ENCODE data around the gene SORBS1.
A peak's percentile ranks its signal among the peaks of the same experiment; 100 is the strongest.

Gene SORBS1

GRCh38 chr10:95566136-95566535 is 5.0 kb upstream of the SORBS1 start:
- H2AFZ ChIP-seq (ENCODE audit: low read depth): no peak overlapping the region
- TF ChIP-seq CTCF (conservative IDR thresholded peaks at IDR 0.05; ENCODE audit: low read depth, low read length): no peak
- no peaks in the 10 kb centered on the region for H3K27me3 ChIP-seq (ENCODE audit: insufficient read depth, low read depth)
- H3K36me3 ChIP-seq (ENCODE audit: insufficient read depth): no peaks in the 10 kb centered on the region
- no peak overlapping the region for H3K9ac ChIP-seq
- H3K4me2 ChIP-seq: no peak overlapping the region
- H3K4me1 ChIP-seq (ENCODE audit: low read depth, poor library complexity, severe bottlenecking): no peaks in the 10 kb centered on the region
- no peak overlapping the region for H3K4me3 ChIP-seq (IDR thresholded peaks at IDR 0.05; ENCODE audit: insufficient read depth, low read depth, low read length)
- H4K20me1 ChIP-seq (ENCODE audit: insufficient read depth): no peaks in the 10 kb centered on the region
- H3K79me2 ChIP-seq (ENCODE audit: insufficient read depth, low read depth): no peaks in the 10 kb centered on the region
- no peak overlapping the region for H3K27ac ChIP-seq

DNA sequence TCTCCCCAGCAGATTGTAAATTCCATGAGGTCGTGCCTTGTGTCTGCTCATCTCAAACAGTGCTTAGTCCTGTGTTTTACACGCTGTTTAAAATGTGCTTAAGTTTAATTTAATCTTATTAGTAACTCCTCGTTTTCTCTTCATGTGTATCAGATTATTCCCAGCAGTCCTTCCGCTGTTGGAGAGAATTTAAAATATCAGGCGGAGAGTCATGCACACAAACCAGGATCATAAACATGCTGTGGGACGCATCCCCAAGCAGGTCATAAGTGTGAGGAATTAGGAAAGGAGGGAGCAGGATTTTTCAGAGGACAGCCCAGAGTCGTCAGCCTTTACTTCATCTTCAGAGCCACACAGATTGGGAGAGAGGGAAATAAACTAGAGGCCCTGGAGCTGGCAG is 4.2 kb upstream of the SORBS1 start:
- Histone ChIP-seq H3K4me3 (IDR thresholded peaks at IDR 0.05; ENCODE audit: insufficient read depth, low read depth, low read length) (no peak overlapping the region), H3K27ac (no peak overlapping the region), H4K20me1 (ENCODE audit: insufficient read depth) (no peaks in the 10 kb centered on the region), H3K9ac (no peak overlapping the region), H3K79me2 (ENCODE audit: insufficient read depth, low read depth) (no peaks in the 10 kb centered on the region), H3K36me3 (ENCODE audit: insufficient read depth) (no peaks in the 10 kb centered on the region), H3K4me2 (no peak overlapping the region), H2AFZ (ENCODE audit: low read depth) (no peak overlapping the region), H3K27me3 (ENCODE audit: insufficient read depth, low read depth) (no peaks in the 10 kb centered on the region), H3K4me1 (ENCODE audit: low read depth, poor library complexity, severe bottlenecking) (no peaks in the 10 kb centered on the region)
- no peak for TF ChIP-seq CTCF (conservative IDR thresholded peaks at IDR 0.05; ENCODE audit: low read depth, low read length)

GRCh38 chr10:95564291-95564690 is 3.1 kb upstream of the SORBS1 start:
- Histone ChIP-seq H3K4me3 (IDR thresholded peaks at IDR 0.05; ENCODE audit: insufficient read depth, low read depth, low read length) (no peak overlapping the region), H3K27ac (no peak overlapping the region), H2AFZ (ENCODE audit: low read depth) (no peak overlapping the region), H3K4me1 (ENCODE audit: low read depth, poor library complexity, severe bottlenecking) (no peaks in the 10 kb centered on the region), H3K36me3 (ENCODE audit: insufficient read depth) (no peaks in the 10 kb centered on the region), H3K4me2 (no peak overlapping the region), H3K9ac (no peak overlapping the region), H4K20me1 (ENCODE audit: insufficient read depth) (no peaks in the 10 kb centered on the region), H3K79me2 (ENCODE audit: insufficient read depth, low read depth) (no peaks in the 10 kb centered on the region), H3K27me3 (ENCODE audit: insufficient read depth, low read depth) (no peaks in the 10 kb centered on the region)
- no peak for TF ChIP-seq CTCF (conservative IDR thresholded peaks at IDR 0.05; ENCODE audit: low read depth, low read length)

- Histone ChIP-seq H3K4me2 (no peak overlapping the region), H3K4me1 (ENCODE audit: low read depth, poor library complexity, severe bottlenecking) (no peaks in the 10 kb centered on the region), H3K9ac (no peak overlapping the region), H3K4me3 (IDR thresholded peaks at IDR 0.05; ENCODE audit: insufficient read depth, low read depth, low read length) (no peak overlapping the region), H3K79me2 (ENCODE audit: insufficient read depth, low read depth) (no peaks in the 10 kb centered on the region), H3K27me3 (ENCODE audit: insufficient read depth, low read depth) (no peaks in the 10 kb centered on the region), H4K20me1 (ENCODE audit: insufficient read depth) (no peaks in the 10 kb centered on the region), H2AFZ (ENCODE audit: low read depth) (peak overlapping the region; percentile 94; the same call in 1 of the 2 replicates), H3K36me3 (ENCODE audit: insufficient read depth) (no peaks in the 10 kb centered on the region), H3K27ac (no peak overlapping the region)
- TF ChIP-seq CTCF (conservative IDR thresholded peaks at IDR 0.05; ENCODE audit: low read depth, low read length): no peak
Observed at GRCh38 chr10:95562341-95562965, 1.3 kb upstream of the SORBS1 start.

All from KMS-11 (cell line).